ENCODE data around the gene NPAT. TPM values are rescaled to one million over a fixed set of nuclear protein-coding genes. Genes with fewer than 3 reads are reported as not detected.

Gene NPAT
- total RNA-seq, 1 donor from 2014 or later = 2.0 TPM

GRCh38 chr11:108111126-108111525 lies 111.3 kb downstream of the NPAT start:
- peaks cover 0 to 3% of the 10 kb centered on the region in 2 donors for H3K4me1 ChIP-seq
- intact Hi-C loops (cut with DNase I) = no loop called here
- H3K27ac ChIP-seq = no peak overlapping the region
- TF ChIP-seq CTCF (IDR thresholded peaks at IDR 0.05) = no peak
- no peak overlapping the region for H3K4me3 ChIP-seq
- no peaks in the 10 kb centered on the region for H3K27me3 ChIP-seq
- no peak for DNase-seq (ENCODE audit: low spot score in 2 of 2)
- no peaks in the 10 kb centered on the region for H3K9me3 ChIP-seq
- no peaks in the 10 kb centered on the region for H3K36me3 ChIP-seq

Other genes with a start within 250 kb of the NPAT start
- gene CUL5, start 213.7 kb downstream of the NPAT start, total RNA-seq = 6.0 TPM
- 187 TPM for gene ACAT1, start 101.1 kb downstream of the NPAT start, total RNA-seq
- gene ATM, start 429 bp upstream of the NPAT start, total RNA-seq = 16.0 TPM
- not detected for gene C11orf65, start 244.9 kb upstream of the NPAT start, total RNA-seq